Measurements from ENCODE around the gene CLEC3A. TPM values are rescaled to one million over a fixed set of nuclear protein-coding genes. Genes with fewer than 3 reads are reported as not detected.
A peak's percentile ranks its signal among the peaks of the same experiment; 100 is the strongest.

CLEC3A gene
- total RNA-seq, 1 donor from 2014 or later = not detected

- DNase-seq (ENCODE audit: low read depth) (no peak), FAIRE-seq (no peak)
- no peaks in the 10 kb centered on the region for H3K9me3 ChIP-seq (ENCODE audit: insufficient read depth, low read depth, low read length)
- no peaks in the 10 kb centered on the region for H4K20me1 ChIP-seq (ENCODE audit: insufficient read depth, low read length)
- no peak overlapping the region for H3K27ac ChIP-seq (ENCODE audit: low read depth, low read length)
- H3K36me3 ChIP-seq (ENCODE audit: insufficient read depth, low read length) = no peaks in the 10 kb centered on the region
- no peak overlapping the region for H2AFZ ChIP-seq (ENCODE audit: low read depth, low read length)
- no peak for TF ChIP-seq CTCF (IDR thresholded peaks at IDR 0.05; ENCODE audit: insufficient read depth, low read depth, low read length)
- TF ChIP-seq EZH2 (IDR thresholded peaks at IDR 0.05; ENCODE audit: insufficient read depth, low read length) = no peak
- no peaks in the 10 kb centered on the region for H3K27me3 ChIP-seq (ENCODE audit: insufficient read depth, low read length)
- H3K36me3 Mint-ChIP-seq (ENCODE audit: low read depth, unreplicated experiment) = no peaks in the 10 kb centered on the region
- H3K4me1 Mint-ChIP-seq (ENCODE audit: low read depth, unreplicated experiment) = no peaks in the 10 kb centered on the region
- H3K9ac ChIP-seq (ENCODE audit: low read length) = no peak overlapping the region
- H3K4me1 ChIP-seq (ENCODE audit: insufficient read depth, low read length) = no peaks in the 10 kb centered on the region
- H3K27ac Mint-ChIP-seq (ENCODE audit: unreplicated experiment) = no peak overlapping the region
- no peak overlapping the region for H3K4me2 ChIP-seq (ENCODE audit: low read length)
- no peak overlapping the region for H3K4me3 Mint-ChIP-seq (ENCODE audit: unreplicated experiment)
- no peaks in the 10 kb centered on the region for H3K79me2 ChIP-seq (ENCODE audit: insufficient read depth, low read length)
- no peaks in the 10 kb centered on the region for H3K9me3 Mint-ChIP-seq (ENCODE audit: unreplicated experiment)
- peaks cover 43% of the 10 kb centered on the region for H3K27me3 Mint-ChIP-seq (ENCODE audit: low read depth, unreplicated experiment)
- no peak overlapping the region for H3K4me3 ChIP-seq (ENCODE audit: insufficient read depth, low read depth, low read length)
Observed at GRCh38 chr16:78040396-78040795, 18.0 kb downstream of the CLEC3A start.

DNA sequence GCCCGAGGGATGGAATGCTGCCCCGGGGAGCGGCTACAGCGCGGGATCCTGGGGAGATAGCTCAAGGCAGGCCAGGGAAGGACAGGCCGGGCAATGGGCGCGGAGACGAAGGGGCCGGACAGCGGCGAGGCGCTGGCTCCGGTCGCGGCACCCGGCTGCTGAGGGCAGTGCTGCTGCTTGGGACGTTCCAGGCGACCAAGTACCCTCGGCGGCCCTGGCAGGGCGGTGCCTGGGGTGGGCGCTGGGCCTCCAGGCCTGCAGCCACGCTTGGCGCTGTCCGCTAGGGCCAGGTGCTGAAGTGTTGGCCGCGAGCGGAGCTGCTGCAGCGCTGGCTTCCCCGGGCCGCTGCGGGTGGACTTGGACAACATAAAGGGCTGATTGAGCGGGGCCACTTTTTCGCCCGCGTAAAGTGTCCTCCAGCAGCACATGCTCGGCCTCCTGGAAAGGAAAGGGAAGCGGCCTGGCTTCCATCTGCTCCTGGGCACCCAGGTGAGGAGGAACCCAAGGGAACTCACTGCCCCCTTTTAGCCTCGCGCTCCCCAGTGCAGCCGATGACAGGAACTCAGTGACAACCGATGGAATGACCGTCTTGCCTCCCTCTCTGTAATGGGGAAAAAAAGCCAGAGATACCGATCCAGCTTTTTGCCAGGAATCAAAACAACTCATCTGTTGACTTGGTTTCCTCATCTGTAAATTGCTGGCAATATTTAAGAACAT, 23.7 kb downstream of the CLEC3A start:
- Histone ChIP-seq H4K20me1 (ENCODE audit: insufficient read depth, low read length) (no peaks in the 10 kb centered on the region), H3K4me2 (ENCODE audit: low read length) (peak overlapping the region; percentile 68), H3K4me1 (ENCODE audit: insufficient read depth, low read length) (no peaks in the 10 kb centered on the region), H3K9me3 (ENCODE audit: insufficient read depth, low read depth, low read length) (no peaks in the 10 kb centered on the region), H3K9ac (ENCODE audit: low read length) (no peak overlapping the region), H3K27me3 (ENCODE audit: insufficient read depth, low read length) (no peaks in the 10 kb centered on the region), H3K27ac (ENCODE audit: low read depth, low read length) (no peak overlapping the region), H3K79me2 (ENCODE audit: insufficient read depth, low read length) (no peaks in the 10 kb centered on the region), H3K4me3 (ENCODE audit: insufficient read depth, low read depth, low read length) (no peak overlapping the region), H3K36me3 (ENCODE audit: insufficient read depth, low read length) (no peaks in the 10 kb centered on the region), H2AFZ (ENCODE audit: low read depth, low read length) (no peak overlapping the region)
- Mint-ChIP-seq H3K4me3 (ENCODE audit: unreplicated experiment) (no peak overlapping the region), H3K27me3 (ENCODE audit: low read depth, unreplicated experiment) (peaks cover 48% of the 10 kb centered on the region), H3K27ac (ENCODE audit: unreplicated experiment) (no peak overlapping the region), H3K9me3 (ENCODE audit: unreplicated experiment) (no peaks in the 10 kb centered on the region), H3K4me1 (ENCODE audit: low read depth, unreplicated experiment) (no peaks in the 10 kb centered on the region), H3K36me3 (ENCODE audit: low read depth, unreplicated experiment) (no peaks in the 10 kb centered on the region)
- TF ChIP-seq CTCF (IDR thresholded peaks at IDR 0.05; ENCODE audit: insufficient read depth, low read depth, low read length) (no peak), EZH2 (IDR thresholded peaks at IDR 0.05; ENCODE audit: insufficient read depth, low read length) (no peak)
- FAIRE-seq = no peak
- DNase-seq (ENCODE audit: low read depth) = peak; percentile 51

DNA sequence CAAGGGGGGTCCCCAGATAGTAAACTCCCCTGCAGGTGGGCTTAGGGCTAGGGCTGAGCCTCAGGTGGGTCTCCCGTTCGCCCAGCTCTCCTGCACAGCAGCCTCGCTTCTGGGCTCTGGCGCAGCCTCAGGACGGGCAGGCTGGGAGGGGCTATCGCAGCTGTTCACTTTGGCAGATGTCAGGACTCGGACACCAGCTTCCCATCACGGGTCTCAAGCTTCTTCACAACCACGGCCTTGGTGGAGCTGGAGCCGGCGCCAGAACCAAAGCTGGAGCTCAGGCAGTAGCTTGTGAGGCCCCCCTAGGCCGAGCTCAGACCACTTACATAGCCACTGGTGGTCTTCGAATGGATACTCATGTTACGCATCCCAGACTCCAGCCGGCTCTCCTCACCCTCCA, 26.0 kb downstream of the CLEC3A start:
- H3K36me3 ChIP-seq (ENCODE audit: insufficient read depth, low read length) = no peaks in the 10 kb centered on the region
- no peaks in the 10 kb centered on the region for H3K9me3 ChIP-seq (ENCODE audit: insufficient read depth, low read depth, low read length)
- no peaks in the 10 kb centered on the region for H3K27me3 ChIP-seq (ENCODE audit: insufficient read depth, low read length)
- Mint-ChIP-seq H3K4me1 (ENCODE audit: low read depth, unreplicated experiment) (no peaks in the 10 kb centered on the region), H3K27ac (ENCODE audit: unreplicated experiment) (no peak overlapping the region), H3K9me3 (ENCODE audit: unreplicated experiment) (no peaks in the 10 kb centered on the region), H3K4me3 (ENCODE audit: unreplicated experiment) (no peak overlapping the region), H3K36me3 (ENCODE audit: low read depth, unreplicated experiment) (no peaks in the 10 kb centered on the region), H3K27me3 (ENCODE audit: low read depth, unreplicated experiment) (peaks cover 40% of the 10 kb centered on the region)
- no peaks in the 10 kb centered on the region for H3K79me2 ChIP-seq (ENCODE audit: insufficient read depth, low read length)
- H2AFZ ChIP-seq (ENCODE audit: low read depth, low read length) = no peak overlapping the region
- H3K4me1 ChIP-seq (ENCODE audit: insufficient read depth, low read length) = no peaks in the 10 kb centered on the region
- H3K9ac ChIP-seq (ENCODE audit: low read length) = no peak overlapping the region
- DNase-seq (ENCODE audit: low read depth) (no peak), FAIRE-seq (no peak)
- no peaks in the 10 kb centered on the region for H4K20me1 ChIP-seq (ENCODE audit: insufficient read depth, low read length)
- no peak overlapping the region for H3K4me2 ChIP-seq (ENCODE audit: low read length)
- TF ChIP-seq EZH2 (IDR thresholded peaks at IDR 0.05; ENCODE audit: insufficient read depth, low read length) (no peak), CTCF (IDR thresholded peaks at IDR 0.05; ENCODE audit: insufficient read depth, low read depth, low read length) (no peak)
- H3K27ac ChIP-seq (ENCODE audit: low read depth, low read length) = no peak overlapping the region
- H3K4me3 ChIP-seq (ENCODE audit: insufficient read depth, low read depth, low read length) = no peak overlapping the region
